Omental fat pad (tissue), 4 donors: ENCODE results near the gene PSAPL1. TPM values are rescaled to one million over a fixed set of nuclear protein-coding genes. Genes with fewer than 3 reads are reported as not detected.
"Not testable (repeated sequence)": the region's sequence is repeated elsewhere in the genome, so short reads cannot be mapped to it uniquely, and the experiment has no call there.

Experiments
- ATAC-seq: fragments of 150-250 bp; one replicate; pipeline ENCODE4 v1.9.1; 2016; ENCODE audit warnings: mild to moderate bottlenecking, moderate library complexity; ENCODE audit not compliant: low FRiP score
- DNase-seq: peaks from one replicate; pipeline ENCODE4 v3.0.0-alpha.2; 2019; ENCODE audit warnings: low spot score
- CTCF ChIP-seq, 3 donors: fragments of 450-650 bp; IDR thresholded peaks; one replicate each; pipeline ENCODE4 v1.5.1; 2016 to 2017; ENCODE audit warnings: antibody characterized with exemption in 3 of 3, mild to moderate bottlenecking in 3 of 3, moderate library complexity in 2 of 3
- total RNA-seq, 4 donors: library from RNA; depleted of rRNA; stranded (reverse); fragments of >200 nt; gene quantifications; one replicate each; pipeline ENCODE4 v1.1.0, GENCODE V29; 2016

Gene PSAPL1
- total RNA-seq, 4 donors from 2014 or later, result 0.25 to 2.1 (median 0.48) TPM; not detected in 1

- TF ChIP-seq CTCF (IDR thresholded peaks at IDR 0.05), result no peak
- ATAC-seq, result no peak
- DNase-seq, result no peak
Measured at GRCh38 chr4:7460566-7460965, 25.8 kb upstream of the PSAPL1 start.

- DNase-seq (no peak), ATAC-seq (no peak)
- no peak for TF ChIP-seq CTCF (IDR thresholded peaks at IDR 0.05)
Measured at GRCh38 chr4:7459471-7459870, 24.7 kb upstream of the PSAPL1 start.

- no peak for ATAC-seq
- DNase-seq, result no peak
- no peak for TF ChIP-seq CTCF (IDR thresholded peaks at IDR 0.05)
Measured at GRCh38 chr4:7458477-7458876, 23.7 kb upstream of the PSAPL1 start.

GRCh38 chr4:7458066-7458425, 23.3 kb upstream of the PSAPL1 start:
- TF ChIP-seq CTCF (IDR thresholded peaks at IDR 0.05), result no peak
- DNase-seq, result no peak
- ATAC-seq, result peak; percentile 37

GRCh38 chr4:7457201-7458065, 22.7 kb upstream of the PSAPL1 start:
- DNase-seq (no peak), ATAC-seq (peak; percentile 23)
- no peak for TF ChIP-seq CTCF (IDR thresholded peaks at IDR 0.05)

- not testable (repeated sequence) for ATAC-seq, DNase-seq
Measured at GRCh38 chr4:7452802-7453201, 18.1 kb upstream of the PSAPL1 start.

GRCh38 chr4:7451800-7452199, 17.1 kb upstream of the PSAPL1 start:
- ATAC-seq (no peak), DNase-seq (no peak)
- TF ChIP-seq CTCF (IDR thresholded peaks at IDR 0.05), result no peak
